ENCODE measurements around the gene XPR1. TPM values are rescaled to one million over a fixed set of nuclear protein-coding genes. Genes with fewer than 3 reads are reported as not detected.
A peak's percentile ranks its signal among the peaks of the same experiment; 100 is the strongest.

The XPR1 gene
- total and polyA plus RNA-seq, 3 donors from 2014 or later = 34.8 to 76.2 (median 71.8) TPM

DNA sequence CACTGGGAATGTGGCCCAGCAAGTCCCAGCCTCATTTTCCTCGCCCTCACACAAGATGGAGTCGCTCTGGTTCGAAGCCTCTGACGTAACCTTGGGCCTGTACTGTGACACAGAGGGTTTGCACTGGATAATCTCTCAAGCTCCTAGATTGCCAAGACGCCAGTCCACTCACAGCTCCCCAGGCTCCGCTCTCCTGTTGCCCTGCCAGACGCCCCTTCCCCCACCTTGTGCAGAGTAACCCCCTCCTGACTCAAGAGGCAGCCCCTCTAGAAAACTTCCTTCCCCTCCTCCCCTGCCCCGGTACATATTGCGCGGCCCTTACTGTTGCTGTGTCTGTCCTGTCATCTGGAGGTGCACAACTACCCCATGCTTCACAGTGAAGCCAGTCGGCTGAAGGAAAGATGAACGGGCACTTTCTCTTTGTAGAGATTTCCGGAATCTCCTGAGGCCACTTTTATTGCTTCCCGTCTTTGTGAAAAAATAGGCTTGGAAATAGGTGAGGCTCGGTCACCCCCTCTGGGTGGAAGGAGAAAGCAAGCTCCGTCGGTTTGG is 279.9 kb downstream of the XPR1 start:
- WGBS, 2 donors = 16 to 19% methylated on average over 16 to 17 of the region's 17 CpGs
- Histone ChIP-seq H3K36me3 (ENCODE audit: low read depth, missing control alignments) (no peaks in the 10 kb centered on the region), H3K27me3 (no peaks in the 10 kb centered on the region), H3K4me3 (peak overlapping the region; percentile 58 to 67), H3K9me3 (no peaks in the 10 kb centered on the region), H3K4me1 (no peaks in the 10 kb centered on the region), H3K27ac (peak overlapping the region; percentile 77 to 89)
- TF ChIP-seq, protein P1, sequence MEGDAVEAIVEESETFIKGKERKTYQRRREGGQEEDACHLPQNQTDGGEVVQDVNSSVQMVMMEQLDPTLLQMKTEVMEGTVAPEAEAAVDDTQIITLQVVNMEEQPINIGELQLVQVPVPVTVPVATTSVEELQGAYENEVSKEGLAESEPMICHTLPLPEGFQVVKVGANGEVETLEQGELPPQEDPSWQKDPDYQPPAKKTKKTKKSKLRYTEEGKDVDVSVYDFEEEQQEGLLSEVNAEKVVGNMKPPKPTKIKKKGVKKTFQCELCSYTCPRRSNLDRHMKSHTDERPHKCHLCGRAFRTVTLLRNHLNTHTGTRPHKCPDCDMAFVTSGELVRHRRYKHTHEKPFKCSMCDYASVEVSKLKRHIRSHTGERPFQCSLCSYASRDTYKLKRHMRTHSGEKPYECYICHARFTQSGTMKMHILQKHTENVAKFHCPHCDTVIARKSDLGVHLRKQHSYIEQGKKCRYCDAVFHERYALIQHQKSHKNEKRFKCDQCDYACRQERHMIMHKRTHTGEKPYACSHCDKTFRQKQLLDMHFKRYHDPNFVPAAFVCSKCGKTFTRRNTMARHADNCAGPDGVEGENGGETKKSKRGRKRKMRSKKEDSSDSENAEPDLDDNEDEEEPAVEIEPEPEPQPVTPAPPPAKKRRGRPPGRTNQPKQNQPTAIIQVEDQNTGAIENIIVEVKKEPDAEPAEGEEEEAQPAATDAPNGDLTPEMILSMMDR (IDR thresholded peaks at IDR 0.05) = no peak
- no peak for TF ChIP-seq POLR2A (IDR thresholded peaks at IDR 0.05)
- DNase-seq = no peak
- intact Hi-C loops (cut with DNase I; ENCODE audit: low total_unique reads) = no loop called here

DNA sequence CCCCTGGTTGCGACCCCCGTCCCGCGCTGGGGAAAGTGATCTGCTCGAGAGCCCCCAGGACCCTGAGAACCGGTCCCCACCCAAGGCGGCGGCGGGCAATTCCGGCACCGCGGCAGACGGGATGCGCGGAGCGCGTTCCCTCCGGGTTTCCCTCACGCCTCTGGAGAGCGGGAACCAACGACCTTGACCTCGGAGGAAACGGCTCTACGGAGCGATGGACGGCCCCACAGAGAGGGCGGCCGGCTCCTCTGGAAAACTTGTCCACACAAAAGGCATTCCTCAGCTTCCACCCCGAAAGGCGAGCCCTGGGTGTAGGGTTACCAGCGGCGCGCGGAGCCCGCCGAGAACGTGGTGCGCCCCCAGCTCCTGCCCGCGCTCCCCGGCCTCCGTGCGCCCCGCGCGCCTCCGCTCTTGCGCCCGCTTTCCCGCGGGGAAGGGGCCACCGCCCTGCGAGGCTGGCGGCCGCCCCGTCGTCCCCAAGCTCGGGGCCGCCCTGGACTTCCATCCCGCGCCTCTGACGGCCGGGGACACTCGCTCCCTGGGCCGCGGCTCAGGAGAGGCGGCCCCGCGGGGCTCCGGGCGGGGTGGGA is 280.5 kb downstream of the XPR1 start:
- Histone ChIP-seq H3K27me3 (no peaks in the 10 kb centered on the region), H3K4me1 (no peaks in the 10 kb centered on the region), H3K4me3 (peak overlapping the region; percentile 58 to 67), H3K27ac (peak overlapping the region; percentile 77 to 89), H3K9me3 (no peaks in the 10 kb centered on the region), H3K36me3 (ENCODE audit: low read depth, missing control alignments) (no peaks in the 10 kb centered on the region)
- WGBS, 2 donors = 1% methylated on average over 45 of the region's 71 CpGs; no CpG with 5 or more reads in 1 of the 2 donors
- TF ChIP-seq, protein P1 (IDR thresholded peaks at IDR 0.05) = no peak
- TF ChIP-seq POLR2A (IDR thresholded peaks at IDR 0.05) = no peak
- peak; percentile 29 for DNase-seq
- intact Hi-C loops (cut with DNase I; ENCODE audit: low total_unique reads) = no loop called here

DNA sequence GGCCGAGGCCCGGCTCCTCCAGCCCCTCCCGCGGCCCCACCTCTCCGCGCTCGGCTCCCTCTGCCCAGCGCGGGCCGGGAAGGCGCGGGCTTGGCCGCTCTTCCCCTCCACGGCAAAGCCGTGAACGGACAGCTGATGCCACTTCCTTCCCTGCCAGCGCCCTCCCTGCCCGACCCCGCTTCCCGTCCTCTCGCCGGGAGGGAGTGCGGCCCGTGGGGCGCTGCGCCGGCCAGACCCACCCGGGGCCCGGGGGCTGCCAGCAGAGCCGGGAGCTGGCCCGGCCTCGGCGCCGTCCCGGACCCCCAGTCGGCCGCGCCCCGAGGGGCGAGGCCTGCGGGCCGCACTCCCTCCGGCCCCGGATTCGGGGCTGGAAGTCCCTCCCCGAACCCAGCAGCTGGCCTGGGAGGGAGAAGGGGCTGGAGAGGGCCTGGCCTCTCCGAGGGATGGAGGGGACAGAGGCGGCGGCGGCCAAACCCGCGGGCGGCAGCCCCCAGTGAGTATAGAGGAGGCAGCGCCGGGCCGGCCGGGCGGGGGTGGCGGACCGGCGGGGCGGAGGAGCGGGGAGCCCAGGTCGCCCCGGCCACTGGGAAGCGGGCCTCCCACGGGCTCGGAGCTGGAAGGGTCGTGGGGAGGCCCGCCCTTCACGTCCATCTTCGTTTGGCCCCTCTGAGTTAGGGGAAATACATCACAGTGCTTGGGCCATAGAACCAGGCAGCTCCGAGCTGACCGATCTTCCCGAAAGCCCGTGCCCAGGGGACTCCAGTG is 281.2 kb downstream of the XPR1 start, which contains the start of gene KIAA1614:
Gene KIAA1614, plus strand, starts transcription at position 97 of the 765 bp plus-strand sequence. Its CDS starts 347 bp downstream, at position 444.
- Histone ChIP-seq H3K36me3 (ENCODE audit: low read depth, missing control alignments) (no peaks in the 10 kb centered on the region), H3K4me3 (peak within 1 kb of the TSS; percentile 58 to 67), H3K9me3 (no peaks in the 10 kb centered on the region), H3K27ac (peak within 1 kb of the TSS; percentile 77 to 89), H3K27me3 (no peaks in the 10 kb centered on the region), H3K4me1 (no peaks in the 10 kb centered on the region)
- intact Hi-C loops (cut with DNase I; ENCODE audit: low total_unique reads) = no loop called here
- 0 to 2% methylated on average over 18 to 28 of the region's 76 CpGs for WGBS, 2 donors
- TF ChIP-seq, protein P1 (IDR thresholded peaks at IDR 0.05) = no peak
- TF ChIP-seq POLR2A (IDR thresholded peaks at IDR 0.05) = no peak
- no peak for DNase-seq

DNA sequence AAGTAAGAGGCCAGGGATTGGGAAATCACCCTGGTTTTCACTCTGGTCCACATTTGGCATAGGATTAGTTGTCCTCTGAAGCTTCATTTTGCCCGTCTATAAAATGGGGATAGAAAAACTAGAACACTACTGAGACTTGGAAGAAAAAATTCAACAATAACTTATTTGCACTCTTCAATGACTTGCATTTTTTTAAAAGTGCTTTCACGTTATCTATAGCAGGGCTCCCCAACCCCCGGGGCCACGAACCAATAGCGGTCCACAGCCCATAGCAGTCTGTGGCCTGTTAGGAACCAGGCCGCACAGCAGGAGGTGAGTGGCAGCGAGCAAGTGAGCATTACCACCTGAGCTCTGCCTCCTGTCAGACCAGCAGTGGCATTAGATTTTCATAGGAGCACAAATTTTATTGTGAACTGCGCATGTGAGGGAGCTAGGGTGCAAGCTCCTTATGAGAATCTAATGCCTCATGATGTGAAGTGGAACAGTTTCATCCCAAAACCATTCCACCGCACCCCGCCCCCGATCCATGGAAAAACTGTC is 283.7 kb downstream of the XPR1 start:
- no peak for DNase-seq
- H3K36me3 ChIP-seq (ENCODE audit: low read depth, missing control alignments) = no peaks in the 10 kb centered on the region
- no peak overlapping the region for H3K27ac ChIP-seq
- H3K9me3 ChIP-seq = no peaks in the 10 kb centered on the region
- TF ChIP-seq POLR2A (IDR thresholded peaks at IDR 0.05) = no peak
- TF ChIP-seq, protein P1 (IDR thresholded peaks at IDR 0.05) = no peak
- no peaks in the 10 kb centered on the region for H3K27me3 ChIP-seq
- H3K4me1 ChIP-seq = no peaks in the 10 kb centered on the region
- intact Hi-C loops (cut with DNase I; ENCODE audit: low total_unique reads) = no loop called here
- no peak overlapping the region for H3K4me3 ChIP-seq
- 90 to 94% methylated on average over 11 of the region's 11 CpGs for WGBS, 2 donors
